HepG2 (cell line): Measurements from ENCODE around the gene SLC12A2. TPM values are rescaled to one million over a fixed set of nuclear protein-coding genes. Genes with fewer than 3 reads are reported as not detected.

Experiments used
- AGO2 ChIP-seq: fragments of 200-400 bp; formaldehyde crosslinking; optimal IDR thresholded peaks from 2 replicates; pipeline ENCODE3; 2017; ENCODE audit warnings: mild to moderate bottlenecking, low read depth, low read length, moderate library complexity
- AHR ChIP-seq: IDR thresholded peaks from 2 replicates; pipeline ENCODE4 v1.6.1; 2018; ENCODE audit warnings: missing genetic modification reagents, missing compliant biosample characterization
- DR1 ChIP-seq: sonication (generic); formaldehyde crosslinking; IDR thresholded peaks from 2 replicates; pipeline ENCODE4 v1.8.0; 2021; ENCODE audit warnings: mild to moderate bottlenecking, missing genetic modification reagents, inconsistent platforms
- FOXO4 ChIP-seq: sonication (generic); formaldehyde crosslinking; conservative IDR thresholded peaks from 2 replicates; pipeline ENCODE4 v1.8.1; 2023; ENCODE audit warnings: missing genetic modification reagents
- GATA4 ChIP-seq: sonication (generic); IDR thresholded peaks from 2 replicates; pipeline ENCODE4 v1.6.1; 2016; ENCODE audit warnings: antibody characterized with exemption, low read depth, borderline replicate concordance
- GPBP1L1 ChIP-seq: sonication (generic); formaldehyde crosslinking; IDR thresholded peaks from 2 replicates; pipeline ENCODE4 v1.5.0; 2020; ENCODE audit warnings: mild to moderate bottlenecking, missing genetic modification reagents
- HDAC2 ChIP-seq: sonication (generic); formaldehyde crosslinking; IDR thresholded peaks from 2 replicates; pipeline ENCODE4 v1.4.0; 2020; ENCODE audit warnings: missing genetic modification reagents
- MEIS2 ChIP-seq: sonication (generic); formaldehyde crosslinking; IDR thresholded peaks from 2 replicates; pipeline ENCODE4 v1.9.0; 2021; ENCODE audit warnings: mild to moderate bottlenecking, missing genetic modification reagents
- NFE2 ChIP-seq: sonication (generic); formaldehyde crosslinking; IDR thresholded peaks from 2 replicates; pipeline ENCODE4 v1.4.0; 2020; ENCODE audit warnings: missing genetic modification reagents
- POLR2A ChIP-seq, 2 experiments: IDR thresholded peaks; 2 replicates each; pipeline ENCODE4 v1.6.1; 2011; ENCODE audit warnings: low read depth in 2 of 2, low read length in 2 of 2, mild to moderate bottlenecking in 1 of 2, moderate library complexity in 1 of 2; ENCODE audit not compliant: insufficient read depth in 1 of 2
- RELA ChIP-seq: sonication (generic); formaldehyde crosslinking; IDR thresholded peaks from 2 replicates; pipeline ENCODE4 v1.4.0; 2020; ENCODE audit warnings: missing genetic modification reagents
- RNF2 ChIP-seq: fragments of 450-650 bp; conservative IDR thresholded peaks from 2 replicates; pipeline ENCODE4 v1.6.1; 2016; ENCODE audit warnings: low read depth
- SNAPC5 ChIP-seq: sonication (generic); formaldehyde crosslinking; IDR thresholded peaks from 2 replicates; pipeline ENCODE4 v1.8.1; 2023; ENCODE audit warnings: mild to moderate bottlenecking, missing genetic modification reagents, borderline replicate concordance
- SUZ12 ChIP-seq: fragments of 150-350 bp; IDR thresholded peaks from 2 replicates; pipeline ENCODE4 v1.6.1; 2014; ENCODE audit warnings: low read depth, low read length
- THAP11 ChIP-seq: IDR thresholded peaks from 2 replicates; pipeline ENCODE4 v1.6.1; 2016; ENCODE audit warnings: missing biosample characterization, missing genetic modification reagents
- TRIM22 ChIP-seq: fragments of 450-650 bp; IDR thresholded peaks from 2 replicates; pipeline ENCODE4 v1.6.1; 2017
- WIZ ChIP-seq: sonication (generic); formaldehyde crosslinking; IDR thresholded peaks from 2 replicates; pipeline ENCODE4 v1.5.1; 2020; ENCODE audit warnings: mild to moderate bottlenecking, missing genetic modification reagents
- ZC3H13 ChIP-seq: sonication (generic); formaldehyde crosslinking; IDR thresholded peaks from 2 replicates; pipeline ENCODE4 v1.8.1; 2023; ENCODE audit warnings: mild to moderate bottlenecking, missing genetic modification reagents, moderate library complexity
- ZNF205 ChIP-seq: IDR thresholded peaks from 2 replicates; pipeline ENCODE4 v1.6.1; 2018; ENCODE audit warnings: missing biosample characterization, missing genetic modification reagents
- ZNF432 ChIP-seq: sonication (generic); formaldehyde crosslinking; IDR thresholded peaks from 2 replicates; pipeline ENCODE4 v1.5.0; 2020; ENCODE audit warnings: missing genetic modification reagents, mild to moderate bottlenecking, borderline replicate concordance
- ZNF512B ChIP-seq: sonication (generic); formaldehyde crosslinking; IDR thresholded peaks from 2 replicates; pipeline ENCODE4 v1.5.1; 2020; ENCODE audit warnings: missing genetic modification reagents, mild to moderate bottlenecking, borderline replicate concordance
- ZNF567 ChIP-seq: sonication (generic); formaldehyde crosslinking; IDR thresholded peaks from 2 replicates; pipeline ENCODE4 v1.8.1; 2023; ENCODE audit warnings: mild to moderate bottlenecking, missing genetic modification reagents, borderline replicate concordance
- ZNF790 ChIP-seq: sonication (generic); formaldehyde crosslinking; IDR thresholded peaks from 2 replicates; pipeline ENCODE4 v1.8.0; 2022; ENCODE audit warnings: missing genetic modification reagents, mild to moderate bottlenecking, borderline replicate concordance
- ZNF891 ChIP-seq: sonication (generic); formaldehyde crosslinking; IDR thresholded peaks from 2 replicates; pipeline ENCODE4 v1.5.0; 2020; ENCODE audit warnings: mild to moderate bottlenecking, missing genetic modification reagents
- polyA plus RNA-seq, 8 experiments: library from polyadenylated mRNA; depleted of rRNA in 3 of 8; stranded (reverse) in 7 of 8; unstranded in 1 of 8; fragments of >200 nt; fragmentation: Illumina TruSeq in 4 of 8; extraction: Trizol in 4 of 8; gene quantifications; 2 replicates each; pipeline versions ENCODE4 v1.2.1 to v1.2.3, GENCODE V29; 2011 to 2016; ENCODE audit warnings: low read depth in 4 of 8, missing spikeins in 1 of 8, mixed read lengths in 1 of 8; ENCODE audit not compliant: insufficient read depth in 1 of 8
- total RNA-seq, 5 experiments: library from RNA; depleted of rRNA; stranded (reverse); fragments of >200 nt; fragmentation: Illumina TruSeq; extraction: Trizol; gene quantifications; 2 replicates each; pipeline ENCODE4 v1.2.3, GENCODE V29; 2016; ENCODE audit warnings: low read depth in 1 of 5

The SLC12A2 gene
- total and polyA plus RNA-seq, 2 of the 13 experiments (the other 11 are each of a cell fraction or from before 2014, with no cell fraction given): 4.0 to 9.7 TPM

- TF ChIP-seq WIZ (CRISPR knock-in tag): no peak
- peak; percentile 55; the same call in 1 of the 2 replicates for TF ChIP-seq THAP11 (CRISPR knock-in tag)
- no peak for TF ChIP-seq MEIS2
- no peak for TF ChIP-seq NFE2 (CRISPR knock-in tag)
- TF ChIP-seq GPBP1L1 (CRISPR knock-in tag): no peak
- no peak for TF ChIP-seq RELA (CRISPR knock-in tag)
- TF ChIP-seq TRIM22: no peak
- TF ChIP-seq DR1 (CRISPR knock-in tag): peak; percentile 41; the same call in 1 of the 2 replicates
- peak; percentile 48 to 72; a peak in 3 of 4 replicates for TF ChIP-seq POLR2A (IDR thresholded peaks at IDR 0.05; ENCODE audit: insufficient read depth in 1 of 2, low read depth in 2 of 2, low read length in 2 of 2)
- peak; percentile 13; the same call in 1 of the 2 replicates for TF ChIP-seq ZNF205 (CRISPR knock-in tag)
- no peak for TF ChIP-seq AGO2
- no peak for TF ChIP-seq RNF2
- no peak for TF ChIP-seq ZNF512B (CRISPR knock-in tag)
- TF ChIP-seq AHR: no peak
- no peak for TF ChIP-seq ZNF432 (CRISPR knock-in tag)
- no peak; the same call in 1 of the 2 replicates for TF ChIP-seq ZC3H13 (CRISPR knock-in tag)
- TF ChIP-seq ZNF567: no peak
- TF ChIP-seq SNAPC5 (CRISPR knock-in tag): no peak
- no peak for TF ChIP-seq SUZ12
- TF ChIP-seq HDAC2 (CRISPR knock-in tag): no peak
- 0 out of 2 replicates have a peak, but pooled peaks have one; percentile 4 for TF ChIP-seq ZNF891
- no peak for TF ChIP-seq GATA4
- TF ChIP-seq ZNF790 (CRISPR knock-in tag): no peak
- TF ChIP-seq FOXO4 (CRISPR knock-in tag): 0 out of 2 replicates have a peak, but pooled peaks have one; percentile 47
These were observed at the start of gene SLC12A2 (continued) for GRCh38 chr5:128083033-128083810.
